Cardiac muscle cell (in vitro differentiated cells and primary cell): ENCODE results near the gene ZNF670. TPM values are rescaled to one million over a fixed set of nuclear protein-coding genes. Genes with fewer than 3 reads are reported as not detected.

Experiments used
- DNase-seq, 2 donors: peaks; one replicate each; pipeline versions ENCODE4 v3.0.0 to v3.0.0-alpha.2; 2010 to 2017; ENCODE audit warnings: low read depth in 1 of 2, low spot score in 1 of 2
- H3K27ac ChIP-seq: fragments of 200-600 bp; sonication (generic); 2 replicates; pipeline ENCODE4 v1.5.1; 2016
- H3K27me3 ChIP-seq: fragments of 200-600 bp; sonication (generic); 2 replicates; pipeline ENCODE4 v1.6.0; 2016; ENCODE audit warnings: control low read depth
- H3K36me3 ChIP-seq: fragments of 200-600 bp; sonication (generic); 2 replicates; pipeline ENCODE4 v1.5.1; 2016; ENCODE audit warnings: control low read depth
- H3K4me1 ChIP-seq: fragments of 200-600 bp; sonication (generic); 2 replicates; pipeline ENCODE4 v1.8.1; 2017; ENCODE audit warnings: low read depth, mild to moderate bottlenecking, mixed run types
- H3K4me3 ChIP-seq: fragments of 200-600 bp; sonication (generic); 2 replicates; pipeline ENCODE4 v1.5.1; 2016; ENCODE audit warnings: mild to moderate bottlenecking
- H3K9me3 ChIP-seq: fragments of 200-600 bp; sonication (generic); 2 replicates; pipeline ENCODE4 v1.5.1; 2017; ENCODE audit warnings: low read depth, mild to moderate bottlenecking, control low read depth
- polyA plus RNA-seq: library from polyadenylated mRNA; unstranded; fragments of >200 nt; fragmentation: Nextera tagmentation; extraction: Ambion mirVana; gene quantifications from 2 replicates; pipeline ENCODE4 v1.2.1, GENCODE V29; 2016
- total RNA-seq: library from RNA; depleted of rRNA; stranded (reverse); fragments of >200 nt; gene quantifications from 2 replicates; pipeline ENCODE4 v1.2.3, GENCODE V29; 2016
- TF ChIP-seq, protein P1 (sequence below): IDR thresholded peaks from 2 replicates; pipeline ENCODE4 v1.5.1; 2012; ENCODE audit warnings: low read depth, mild to moderate bottlenecking, low read length

The ZNF670 gene
- total and polyA plus RNA-seq, 2 experiments from 2014 or later: 1.3 to 1.4 TPM

DNA sequence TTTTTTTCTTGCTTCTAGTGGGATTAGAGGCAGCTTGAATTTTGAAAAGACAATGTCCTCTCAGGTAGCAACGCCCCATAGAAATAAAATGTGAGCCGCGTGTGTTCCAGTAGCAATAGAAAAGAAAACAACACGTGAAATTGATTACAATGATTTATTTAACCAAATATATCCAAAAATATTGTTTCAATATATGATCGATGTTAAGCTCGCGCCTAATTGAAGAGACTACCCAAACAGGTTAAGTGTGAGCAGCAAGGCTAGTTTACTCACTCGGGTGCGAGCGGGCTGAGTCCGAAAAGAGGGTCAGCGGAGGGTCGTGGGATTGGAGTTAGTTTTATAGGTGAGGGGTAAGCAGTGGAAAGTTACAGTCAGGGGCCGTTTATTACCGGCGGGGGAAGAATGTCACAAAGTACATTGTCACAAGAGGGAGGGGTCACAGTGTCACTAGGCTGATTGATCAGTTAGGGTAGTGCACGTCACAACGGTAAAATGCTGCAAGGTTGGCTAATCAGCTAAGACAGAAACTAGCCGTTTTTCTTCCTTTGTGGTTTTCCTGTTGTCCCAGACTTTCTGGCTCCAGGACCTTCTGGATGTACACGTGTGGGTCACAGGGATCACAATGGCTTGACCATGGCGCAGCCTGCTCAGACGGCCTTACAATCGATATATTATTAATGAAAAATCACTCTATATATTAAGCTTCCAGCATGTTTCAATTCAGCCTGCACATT is 697 bp upstream of the ZNF670 start:
- no peaks in the 10 kb centered on the region for H3K9me3 ChIP-seq
- DNase-seq: peak in 1 of 2 donors; percentile 10
- TF ChIP-seq, protein P1, sequence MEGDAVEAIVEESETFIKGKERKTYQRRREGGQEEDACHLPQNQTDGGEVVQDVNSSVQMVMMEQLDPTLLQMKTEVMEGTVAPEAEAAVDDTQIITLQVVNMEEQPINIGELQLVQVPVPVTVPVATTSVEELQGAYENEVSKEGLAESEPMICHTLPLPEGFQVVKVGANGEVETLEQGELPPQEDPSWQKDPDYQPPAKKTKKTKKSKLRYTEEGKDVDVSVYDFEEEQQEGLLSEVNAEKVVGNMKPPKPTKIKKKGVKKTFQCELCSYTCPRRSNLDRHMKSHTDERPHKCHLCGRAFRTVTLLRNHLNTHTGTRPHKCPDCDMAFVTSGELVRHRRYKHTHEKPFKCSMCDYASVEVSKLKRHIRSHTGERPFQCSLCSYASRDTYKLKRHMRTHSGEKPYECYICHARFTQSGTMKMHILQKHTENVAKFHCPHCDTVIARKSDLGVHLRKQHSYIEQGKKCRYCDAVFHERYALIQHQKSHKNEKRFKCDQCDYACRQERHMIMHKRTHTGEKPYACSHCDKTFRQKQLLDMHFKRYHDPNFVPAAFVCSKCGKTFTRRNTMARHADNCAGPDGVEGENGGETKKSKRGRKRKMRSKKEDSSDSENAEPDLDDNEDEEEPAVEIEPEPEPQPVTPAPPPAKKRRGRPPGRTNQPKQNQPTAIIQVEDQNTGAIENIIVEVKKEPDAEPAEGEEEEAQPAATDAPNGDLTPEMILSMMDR: no peak
- no peak overlapping the region for H3K27ac ChIP-seq
- H3K4me1 ChIP-seq: peaks cover 6% of the 10 kb centered on the region
- H3K4me3 ChIP-seq: peak overlapping the region; percentile 91
- H3K27me3 ChIP-seq: no peaks in the 10 kb centered on the region
- H3K36me3 ChIP-seq: no peaks in the 10 kb centered on the region

DNA sequence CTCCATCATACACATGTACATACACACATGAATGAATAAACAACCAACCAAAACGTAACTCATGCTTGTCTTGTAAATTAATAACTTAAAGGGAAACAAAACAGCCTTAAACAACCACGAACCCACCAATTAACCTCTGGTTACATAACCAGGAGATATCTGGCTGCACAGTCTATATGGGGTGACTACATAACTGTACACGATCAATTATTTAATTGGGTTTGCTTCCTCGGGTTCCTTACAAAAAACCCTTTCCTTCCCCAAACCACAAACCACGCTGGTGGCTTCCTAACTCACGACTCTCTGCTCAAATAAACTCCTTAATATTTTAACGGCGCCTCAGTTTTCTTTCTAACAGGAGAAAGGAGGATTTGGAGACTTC is 744 bp downstream of the ZNF670 start:
- Histone ChIP-seq H3K9me3 (no peaks in the 10 kb centered on the region), H3K27ac (no peak overlapping the region), H3K36me3 (no peaks in the 10 kb centered on the region), H3K4me3 (peak overlapping the region; percentile 91), H3K27me3 (no peaks in the 10 kb centered on the region), H3K4me1 (peaks cover 6% of the 10 kb centered on the region)
- TF ChIP-seq, protein P1: no peak
- DNase-seq: no peak

DNA sequence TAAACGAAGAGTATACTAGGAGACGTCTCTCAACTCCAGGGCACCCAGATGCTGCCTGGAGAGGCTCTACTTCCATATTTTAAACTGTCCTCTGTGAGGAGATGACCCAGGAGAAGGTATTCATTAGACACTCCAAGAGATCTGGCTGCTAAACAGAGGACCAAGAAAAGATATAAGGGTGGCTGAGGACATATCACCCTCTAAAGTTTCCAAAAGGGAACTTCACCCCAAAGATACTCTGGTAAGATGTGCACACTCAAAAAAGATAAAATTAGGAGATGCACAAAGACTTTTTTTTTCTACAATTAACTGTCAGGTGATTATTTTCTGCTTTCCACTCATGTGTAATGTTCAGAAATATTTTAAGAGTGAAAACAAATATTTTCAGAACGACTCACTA is 1.4 kb downstream of the ZNF670 start:
- peak in 1 of 2 donors; percentile 3 for DNase-seq
- H3K4me3 ChIP-seq: peak overlapping the region; percentile 91
- no peaks in the 10 kb centered on the region for H3K27me3 ChIP-seq
- H3K4me1 ChIP-seq: peaks cover 6% of the 10 kb centered on the region
- no peaks in the 10 kb centered on the region for H3K9me3 ChIP-seq
- no peak overlapping the region for H3K27ac ChIP-seq
- TF ChIP-seq, protein P1: no peak
- no peaks in the 10 kb centered on the region for H3K36me3 ChIP-seq

DNA sequence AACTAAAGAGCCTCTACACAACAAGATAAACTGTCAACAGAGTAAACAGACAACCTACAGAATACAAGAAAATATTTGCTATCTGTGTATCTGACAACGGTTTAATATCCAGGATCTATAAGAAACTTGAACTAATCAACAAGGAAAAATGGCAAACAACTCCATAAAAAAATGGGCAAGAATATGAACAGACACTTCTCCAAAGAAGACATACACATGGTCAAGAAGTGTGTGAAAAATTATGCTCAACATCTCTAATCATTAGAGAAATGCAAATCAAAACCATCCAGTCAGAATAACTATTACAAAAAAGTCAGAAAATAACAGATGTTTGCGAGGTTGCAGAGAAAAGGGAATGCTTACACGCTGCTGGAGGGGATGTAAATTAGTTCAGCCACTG is 8.0 kb downstream of the ZNF670 start:
- H3K36me3 ChIP-seq: no peaks in the 10 kb centered on the region
- H3K4me3 ChIP-seq: no peak overlapping the region
- H3K4me1 ChIP-seq: no peaks in the 10 kb centered on the region
- TF ChIP-seq, protein P1: no peak
- H3K9me3 ChIP-seq: no peaks in the 10 kb centered on the region
- H3K27ac ChIP-seq: no peak overlapping the region
- DNase-seq: no peak
- no peaks in the 10 kb centered on the region for H3K27me3 ChIP-seq

DNA sequence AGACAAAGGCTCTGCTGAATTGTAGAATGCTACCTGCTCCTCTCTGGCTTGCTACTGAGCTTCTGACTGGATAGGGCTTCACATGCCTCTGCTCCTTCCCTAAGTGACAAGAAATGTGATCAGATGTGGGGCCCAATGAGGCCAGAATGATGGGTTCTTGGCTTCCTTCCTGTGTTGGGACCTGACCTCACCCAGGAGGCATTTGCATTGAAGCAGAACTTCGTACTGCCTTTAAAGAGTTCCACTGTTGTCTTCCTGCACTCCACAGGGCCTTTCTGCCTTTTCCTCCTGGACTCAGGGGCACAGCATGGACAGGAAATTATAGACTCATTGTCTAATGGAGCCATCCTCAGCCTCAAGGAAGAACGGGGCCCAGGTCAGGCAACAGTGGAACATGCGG is 14.3 kb downstream of the ZNF670 start:
- Histone ChIP-seq H3K4me3 (no peak overlapping the region), H3K27me3 (no peaks in the 10 kb centered on the region), H3K9me3 (no peaks in the 10 kb centered on the region), H3K27ac (no peak overlapping the region), H3K4me1 (no peaks in the 10 kb centered on the region), H3K36me3 (no peaks in the 10 kb centered on the region)
- TF ChIP-seq, protein P1: no peak
- no peak for DNase-seq
